GM21717 (cell line): ENCODE measurements around the gene H2BK1.

Source experiments
- ATAC-seq: cut with Tn5 transposase; IDR thresholded peaks from one replicate; pipeline ENCODE4 v1.9.1; 2021; ENCODE audit warnings: mild to moderate bottlenecking, moderate library complexity; ENCODE audit not compliant: unreplicated experiment

The H2BK1 gene

GRCh38 chr7:151210087-151210854 is at the start of gene H2BK1:
TSS of gene H2BK1 (minus strand) at chr7:151210488. CDS start at chr7:151210318, 170 bp downstream.
- ATAC-seq = no peak

GRCh38 chr7:151257990-151258389 is 47.7 kb upstream of the H2BK1 start:
- no peak for ATAC-seq

- no peak for ATAC-seq
Measured at GRCh38 chr7:151256410-151257045, 46.2 kb upstream of the H2BK1 start.

GRCh38 chr7:151255390-151255789 is 45.1 kb upstream of the H2BK1 start:
- no peak for ATAC-seq

GRCh38 chr7:151254851-151255250 is 44.6 kb upstream of the H2BK1 start:
- no peak for ATAC-seq

- no peak for ATAC-seq
Measured at GRCh38 chr7:151254316-151254715, 44.0 kb upstream of the H2BK1 start.

GRCh38 chr7:151252961-151253711 is 42.8 kb upstream of the H2BK1 start:
- no peak for ATAC-seq

- ATAC-seq = no peak
Measured at GRCh38 chr7:151252561-151252835, 42.2 kb upstream of the H2BK1 start.

- no peak for ATAC-seq
Measured at GRCh38 chr7:151251689-151252560, 41.6 kb upstream of the H2BK1 start.

GRCh38 chr7:151251328-151251688 is 41.0 kb upstream of the H2BK1 start:
- no peak for ATAC-seq

- ATAC-seq = no peak
Measured at GRCh38 chr7:151250181-151251132, 40.2 kb upstream of the H2BK1 start.

GRCh38 chr7:151249732-151250072 is 39.4 kb upstream of the H2BK1 start:
- no peak for ATAC-seq

GRCh38 chr7:151249034-151249731 is 38.9 kb upstream of the H2BK1 start:
- ATAC-seq = no peak

GRCh38 chr7:151248346-151249033 is 38.2 kb upstream of the H2BK1 start, which contains the start of gene SMARCD3:
TSS of gene SMARCD3 (minus strand) at chr7:151248694. CDS start at chr7:151248562, 132 bp downstream.
- no peak for ATAC-seq

- ATAC-seq = no peak
Measured at GRCh38 chr7:151247611-151248345, 37.5 kb upstream of the H2BK1 start.

- ATAC-seq = no peak
Measured at GRCh38 chr7:151246851-151247580, 36.7 kb upstream of the H2BK1 start.

- ATAC-seq = no peak
Measured at GRCh38 chr7:151246102-151246850, 36.0 kb upstream of the H2BK1 start.
